Activated CD4-positive, alpha-beta T cell treated with anti-CD3 and anti-CD28 coated beads for 4 hours (primary cell): ENCODE results near the gene KIF18A.
"Not testable (repeated sequence)": the region's sequence is repeated elsewhere in the genome, so short reads cannot be mapped to it uniquely, and the experiment has no call there.

ENCODE experiments used
- DNase-seq, 2 donors: peaks; one replicate each; pipeline ENCODE4 v3.0.0-alpha.2; 2020

The KIF18A gene

GRCh38 chr11:28106353-28107043 is 1.5 kb downstream of the KIF18A start:
- no peak for DNase-seq

GRCh38 chr11:28105869-28106268 is 2.1 kb downstream of the KIF18A start:
- no peak for DNase-seq

- DNase-seq: no peak
These were observed 3.0 kb downstream of the KIF18A start for GRCh38 chr11:28104984-28105383.

- DNase-seq: no peak
These were observed 3.5 kb downstream of the KIF18A start for GRCh38 chr11:28104425-28104824.

- not testable (repeated sequence) for DNase-seq
These were observed 5.7 kb downstream of the KIF18A start for GRCh38 chr11:28102300-28102699.

- no peak for DNase-seq
These were observed 7.3 kb downstream of the KIF18A start for GRCh38 chr11:28100665-28101064.

- no peak for DNase-seq
These were observed 8.2 kb downstream of the KIF18A start for GRCh38 chr11:28099715-28100114.

- DNase-seq: no peak
These were observed 9.7 kb downstream of the KIF18A start for GRCh38 chr11:28098257-28098656.

- no peak for DNase-seq
These were observed 15.2 kb downstream of the KIF18A start for GRCh38 chr11:28092786-28093185.

GRCh38 chr11:28090052-28090749 is 17.8 kb downstream of the KIF18A start:
- no peak for DNase-seq

- no peak for DNase-seq
These were observed 18.6 kb downstream of the KIF18A start for GRCh38 chr11:28089378-28089777.

GRCh38 chr11:28087693-28088092 is 20.3 kb downstream of the KIF18A start:
- not testable (repeated sequence) for DNase-seq

GRCh38 chr11:28087192-28087591 is 20.8 kb downstream of the KIF18A start:
- not testable (repeated sequence) for DNase-seq

GRCh38 chr11:28086569-28086968 is 21.4 kb downstream of the KIF18A start:
- DNase-seq: no peak

GRCh38 chr11:28083118-28083517 is 24.8 kb downstream of the KIF18A start:
- DNase-seq: no peak

GRCh38 chr11:28077521-28077920 is 30.4 kb downstream of the KIF18A start:
- no peak for DNase-seq

GRCh38 chr11:28072321-28072720 is 35.6 kb downstream of the KIF18A start:
- no peak for DNase-seq

GRCh38 chr11:28071305-28071704 is 36.7 kb downstream of the KIF18A start:
- DNase-seq: no peak

GRCh38 chr11:28058333-28058732 is 49.6 kb downstream of the KIF18A start:
- DNase-seq: no peak

- no peak for DNase-seq
These were observed 53.1 kb downstream of the KIF18A start for GRCh38 chr11:28054821-28055220.

GRCh38 chr11:28049338-28050216 is 58.4 kb downstream of the KIF18A start:
- DNase-seq: no peak

- DNase-seq: no peak
These were observed 59.1 kb downstream of the KIF18A start for GRCh38 chr11:28048812-28049211.

- no peak for DNase-seq
These were observed 63.8 kb downstream of the KIF18A start for GRCh38 chr11:28043930-28044709.
